GM21390 (cell line): ENCODE data around the gene PIP.
"Not testable (repeated sequence)": the region's sequence is repeated elsewhere in the genome, so short reads cannot be mapped to it uniquely, and the experiment has no call there.

Experiments
- ATAC-seq: cut with Tn5 transposase; IDR thresholded peaks from one replicate; pipeline ENCODE4 v1.9.1; 2021; ENCODE audit not compliant: unreplicated experiment

The PIP gene

GRCh38 chr7:143177374-143178119 lies 45.7 kb downstream of the PIP start:
- ATAC-seq: no peak

DNA sequence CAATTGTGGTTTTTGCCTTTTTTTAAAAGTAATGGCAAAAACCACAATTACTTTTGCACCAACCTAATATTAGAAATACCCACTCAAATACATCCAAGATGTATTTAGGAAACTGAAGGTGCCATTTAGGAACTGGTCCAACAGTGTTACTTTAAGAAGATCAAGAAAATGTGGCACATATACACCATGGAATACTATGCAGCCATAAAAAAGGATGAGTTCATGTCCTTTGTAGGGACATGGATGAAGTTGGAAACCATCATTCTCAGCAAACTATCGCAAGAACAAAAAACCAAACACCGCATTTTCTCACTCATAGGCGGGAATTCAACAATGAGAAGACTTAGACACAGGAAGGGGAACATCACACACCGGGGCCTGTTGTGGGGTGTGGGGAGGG lies 48.9 kb downstream of the PIP start:
- not testable (repeated sequence) for ATAC-seq

DNA sequence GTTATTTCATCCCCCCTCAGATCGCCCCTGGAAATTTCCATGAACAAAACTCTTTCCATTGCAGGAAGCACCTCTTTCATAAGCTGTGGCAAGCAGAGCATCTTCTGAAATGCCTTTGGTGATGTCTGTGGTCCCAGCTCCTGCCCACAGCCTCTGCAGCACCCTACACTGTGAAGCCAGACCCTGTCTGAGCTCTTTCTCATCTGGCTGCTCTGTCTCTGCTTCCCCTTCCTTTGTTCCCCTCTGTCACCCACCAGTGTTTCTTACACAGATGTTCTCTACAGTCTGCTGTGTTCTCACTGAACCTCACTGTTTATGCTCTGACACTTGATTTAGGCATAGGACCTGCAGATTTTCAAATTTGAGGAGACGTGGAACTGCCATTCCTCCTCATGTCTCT lies 49.5 kb downstream of the PIP start:
- ATAC-seq: no peak

DNA sequence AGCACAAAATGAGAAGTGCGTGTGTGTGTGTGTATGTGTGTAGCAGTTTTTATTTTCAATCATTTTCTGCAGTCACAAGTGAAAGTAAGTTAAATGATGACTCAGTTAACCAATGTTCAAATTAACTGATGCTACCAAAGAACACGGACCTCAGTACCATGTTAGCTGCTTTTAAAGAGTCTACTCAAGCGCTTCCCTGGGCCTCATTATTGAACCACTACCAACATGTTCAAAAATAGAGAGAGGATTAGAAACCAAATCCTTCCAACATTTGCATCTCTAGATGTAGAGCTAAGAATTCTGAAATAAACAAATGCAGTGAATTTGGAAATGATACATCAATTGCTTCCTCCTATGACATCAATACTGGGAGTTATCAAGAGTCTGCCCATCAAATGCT lies 51.1 kb downstream of the PIP start, which contains the start of gene TAS2R39:
Gene TAS2R39 (plus strand): TSS at position 396 of the 400 bp plus-strand sequence. CDS start 0 bp downstream, at position 396.
- no peak for ATAC-seq

- ATAC-seq: no peak
These were observed 53.7 kb downstream of the PIP start for GRCh38 chr7:143185551-143185950.

DNA sequence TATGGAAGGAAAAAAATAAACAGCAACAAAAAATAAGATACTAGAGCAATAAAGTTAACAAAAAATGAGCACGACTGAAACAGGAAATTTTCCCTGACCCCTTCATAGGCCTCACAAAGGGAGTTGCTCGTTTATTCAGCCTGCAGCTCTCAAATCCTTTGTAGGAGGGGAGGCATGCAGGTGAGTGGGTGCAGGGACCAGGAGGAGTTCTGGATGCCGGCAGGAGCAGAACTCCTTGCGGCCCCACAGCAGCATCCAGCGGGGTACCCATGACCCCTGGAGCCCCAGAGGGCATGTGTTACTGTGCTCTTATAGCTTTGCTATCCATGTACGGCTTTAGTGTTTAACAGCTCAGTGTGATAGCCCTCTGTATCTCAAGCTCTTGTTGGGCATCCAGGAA lies 57.1 kb downstream of the PIP start:
- no peak for ATAC-seq
